H1 (cell line): ENCODE results near the gene ZNF622.

Source experiments
- ATF3 ChIP-seq: IDR thresholded peaks from 2 replicates; pipeline ENCODE4 v1.6.1; 2011; ENCODE audit warnings: low read depth, mild to moderate bottlenecking, low read length; ENCODE audit not compliant: insufficient read depth
- CTCF ChIP-seq, 3 experiments: IDR thresholded peaks; 1 replicate in 2 of 3; 2 replicates in 1 of 3; pipeline versions ENCODE4 v1.5.1 to v1.6.1; 2011; ENCODE audit warnings: low read length in 3 of 3, mild to moderate bottlenecking in 3 of 3, inconsistent platforms in 2 of 3, low read depth in 1 of 3, moderate library complexity in 1 of 3; ENCODE audit not compliant: insufficient read depth in 1 of 3; ENCODE audit errors: control extremely low read depth in 1 of 3
- EGR1 ChIP-seq: IDR thresholded peaks from 2 replicates; pipeline ENCODE4 v1.6.1; 2011; ENCODE audit warnings: low read depth, low read length, borderline replicate concordance
- EP300 ChIP-seq, 2 experiments: IDR thresholded peaks; 1 replicate in 1 of 2; 2 replicates in 1 of 2; pipeline ENCODE4 v1.6.1; 2011 to 2012; ENCODE audit warnings: low read depth in 2 of 2, low read length in 2 of 2, mild to moderate bottlenecking in 2 of 2, borderline replicate concordance in 1 of 2, inconsistent platforms in 1 of 2, moderate library complexity in 1 of 2
- EZH2 ChIP-seq: fragments of 200-600 bp; sonication (generic); IDR thresholded peaks from 2 replicates; pipeline ENCODE4 v1.7.1; 2012; ENCODE audit warnings: low read depth, mild to moderate bottlenecking, moderate library complexity, low read length, inconsistent platforms; ENCODE audit not compliant: severe bottlenecking
- JUN ChIP-seq: IDR thresholded peaks from 2 replicates; pipeline ENCODE4 v1.6.1; 2011; ENCODE audit warnings: low read depth, mild to moderate bottlenecking, improper control_type of control experiment, low read length
- POLR2A ChIP-seq, 2 experiments: IDR thresholded peaks; 1 replicate in 1 of 2; 2 replicates in 1 of 2; pipeline ENCODE4 v1.6.1; 2011; ENCODE audit warnings: low read depth in 2 of 2, low read length in 2 of 2, mild to moderate bottlenecking in 2 of 2; ENCODE audit errors: control extremely low read depth in 1 of 2
- POLR2AphosphoS5 ChIP-seq: IDR thresholded peaks from 2 replicates; pipeline ENCODE4 v1.6.1; 2011; ENCODE audit warnings: low read depth, low read length
- RXRA ChIP-seq: IDR thresholded peaks from 2 replicates; pipeline ENCODE4 v1.6.1; 2011; ENCODE audit warnings: low read depth, mild to moderate bottlenecking, low read length, moderate library complexity; ENCODE audit not compliant: insufficient read depth
- SP2 ChIP-seq: IDR thresholded peaks from 2 replicates; pipeline ENCODE4 v1.6.1; 2012; ENCODE audit warnings: mild to moderate bottlenecking, low read length, inconsistent platforms
- TAF1 ChIP-seq: IDR thresholded peaks from 2 replicates; pipeline ENCODE4 v1.6.1; 2011; ENCODE audit warnings: mild to moderate bottlenecking, low read depth, low read length
- TCF12 ChIP-seq: IDR thresholded peaks from 2 replicates; pipeline ENCODE4 v1.6.1; 2011; ENCODE audit warnings: low read depth, mild to moderate bottlenecking, low read length
- ZNF274 ChIP-seq: IDR thresholded peaks from 2 replicates; pipeline ENCODE4 v1.7.0; 2012; ENCODE audit warnings: low read length, borderline replicate concordance; ENCODE audit errors: extremely low read depth

GRCh38 chr5:16464231-16464630 is 1.4 kb downstream of the ZNF622 start:
- TF ChIP-seq CTCF (IDR thresholded peaks at IDR 0.05; ENCODE audit: control extremely low read depth in 1 of 3, insufficient read depth in 1 of 3, low read depth in 1 of 3, low read length in 3 of 3) (no peak), POLR2A (IDR thresholded peaks at IDR 0.05; ENCODE audit: control extremely low read depth in 1 of 2, low read depth in 2 of 2, low read length in 2 of 2) (no peak), EZH2 (no peak), ZNF274 (no peak), EP300 (IDR thresholded peaks at IDR 0.05; ENCODE audit: borderline replicate concordance in 1 of 2, low read depth in 2 of 2, low read length in 2 of 2) (no peak), ATF3 (no peak), POLR2AphosphoS5 (no peak), EGR1 (no peak), TAF1 (no peak), RXRA (no peak), JUN (no peak), TCF12 (no peak), SP2 (no peak)
